MM.1S (cell line): Measurements from ENCODE around the gene ANKRD13B.

Experiments
- EZH2 ChIP-seq: fragments of 300-600 bp; sonication (generic); optimal IDR thresholded peaks from 2 replicates; pipeline ENCODE3; 2017; ENCODE audit warnings: low read depth, mild to moderate bottlenecking, antibody characterized with exemption, low read length, mixed read lengths
- EZH2phosphoT487 ChIP-seq: fragments of 300-600 bp; sonication (generic); IDR thresholded peaks from 2 replicates; pipeline ENCODE4 v1.6.1; 2018; ENCODE audit warnings: antibody characterized with exemption, low read length
- TF ChIP-seq, protein P1 (sequence below): fragments of 300-600 bp; sonication (generic); IDR thresholded peaks from 2 replicates; pipeline ENCODE4 v1.5.1; 2016; ENCODE audit warnings: antibody characterized with exemption, low read length, mixed read lengths

DNA sequence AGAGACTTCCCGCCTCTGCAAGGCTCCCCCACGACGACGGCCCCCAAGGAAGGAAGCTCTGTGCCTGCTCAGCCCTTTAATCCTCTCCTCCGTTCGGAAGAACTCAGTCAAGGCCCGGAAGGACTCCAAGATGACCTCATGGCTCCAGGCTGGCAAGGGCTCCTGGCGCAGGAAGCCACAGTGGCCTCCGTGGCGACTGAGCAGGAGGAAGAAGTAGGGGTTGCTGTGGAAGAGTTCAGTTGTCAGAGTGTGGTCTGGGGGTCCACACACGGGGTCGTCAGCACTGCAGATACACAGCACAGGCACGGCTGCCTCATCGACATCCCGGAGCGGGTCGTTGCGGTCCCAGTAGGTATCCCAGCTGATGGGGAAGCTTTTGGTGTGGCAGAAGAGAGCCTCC, 30.3 kb upstream of the ANKRD13B start:
- TF ChIP-seq EZH2 (no peak), EZH2phosphoT487 (no peak)
- TF ChIP-seq, protein P1, sequence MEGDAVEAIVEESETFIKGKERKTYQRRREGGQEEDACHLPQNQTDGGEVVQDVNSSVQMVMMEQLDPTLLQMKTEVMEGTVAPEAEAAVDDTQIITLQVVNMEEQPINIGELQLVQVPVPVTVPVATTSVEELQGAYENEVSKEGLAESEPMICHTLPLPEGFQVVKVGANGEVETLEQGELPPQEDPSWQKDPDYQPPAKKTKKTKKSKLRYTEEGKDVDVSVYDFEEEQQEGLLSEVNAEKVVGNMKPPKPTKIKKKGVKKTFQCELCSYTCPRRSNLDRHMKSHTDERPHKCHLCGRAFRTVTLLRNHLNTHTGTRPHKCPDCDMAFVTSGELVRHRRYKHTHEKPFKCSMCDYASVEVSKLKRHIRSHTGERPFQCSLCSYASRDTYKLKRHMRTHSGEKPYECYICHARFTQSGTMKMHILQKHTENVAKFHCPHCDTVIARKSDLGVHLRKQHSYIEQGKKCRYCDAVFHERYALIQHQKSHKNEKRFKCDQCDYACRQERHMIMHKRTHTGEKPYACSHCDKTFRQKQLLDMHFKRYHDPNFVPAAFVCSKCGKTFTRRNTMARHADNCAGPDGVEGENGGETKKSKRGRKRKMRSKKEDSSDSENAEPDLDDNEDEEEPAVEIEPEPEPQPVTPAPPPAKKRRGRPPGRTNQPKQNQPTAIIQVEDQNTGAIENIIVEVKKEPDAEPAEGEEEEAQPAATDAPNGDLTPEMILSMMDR, result no peak
